Endothelial cell of umbilical vein (primary cell): ENCODE results near the gene DGKB. TPM values are rescaled to one million over a fixed set of nuclear protein-coding genes. Genes with fewer than 3 reads are reported as not detected.

Source experiments
- BruUV-seq: library from RNA; stranded (reverse); fragments of 400-500 nt; replicated peaks from 2 replicates; lab custom pipeline; 2021; lab: Mats Ljungman, UMichigan
- CTCF ChIA-PET: fragments of 300-600, 350-600 bp; sonication (Branson Sonifier 250); formaldehyde crosslinking; loops from one replicate; lab custom pipeline; 2021; ENCODE audit warnings: antibody characterized with exemption, inconsistent platforms; lab: Charles Lee
- POLR2A ChIA-PET: fragments of 300-600, 350-600 bp; sonication (Branson Sonifier 250); formaldehyde crosslinking; loops from one replicate; lab custom pipeline; 2021; ENCODE audit warnings: antibody characterized with exemption, inconsistent platforms; lab: Charles Lee
- DNase-seq: peaks from one replicate; pipeline ENCODE4 v3.0.0-alpha.2; 2011; ENCODE audit warnings: low read depth, low spot score
- FAIRE-seq: peaks from 2 replicates; lab custom pipeline; 2011; peaks lifted over from hg19 to GRCh38; lab: Jason Lieb, UNC
- H2AFZ ChIP-seq: 2 replicates; pipeline ENCODE4 v1.6.0; 2012; ENCODE audit warnings: low read depth, low read length, control low read depth, inconsistent platforms
- H3K27ac ChIP-seq: 2 replicates; pipeline ENCODE4 v1.5.1; 2011; ENCODE audit warnings: low read depth, mild to moderate bottlenecking, control low read depth, low read length, moderate library complexity; ENCODE audit not compliant: insufficient read depth
- H3K27me3 ChIP-seq, 2 experiments: 2 replicates each; pipeline versions ENCODE4 v1.6.0 to v1.6.1; 2011; ENCODE audit warnings: low read length in 2 of 2, mixed read lengths in 1 of 2; ENCODE audit not compliant: control insufficient read depth in 2 of 2, insufficient read depth in 2 of 2
- H3K36me3 ChIP-seq, 2 experiments: 2 replicates in 1 of 2; 3 replicates in 1 of 2; pipeline ENCODE4 v1.5.1; 2011; ENCODE audit warnings: low read length in 2 of 2, mild to moderate bottlenecking in 1 of 2, moderate library complexity in 1 of 2; ENCODE audit not compliant: control insufficient read depth in 2 of 2, insufficient read depth in 2 of 2; ENCODE audit errors: extremely low read depth in 1 of 2
- H3K4me1 ChIP-seq: 3 replicates; pipeline ENCODE4 v1.5.1; 2011; ENCODE audit warnings: mild to moderate bottlenecking, low read length; ENCODE audit not compliant: control insufficient read depth, insufficient read depth; ENCODE audit errors: extremely low read depth
- H3K4me2 ChIP-seq: 2 replicates; pipeline ENCODE4 v1.6.1; 2011; ENCODE audit warnings: low read length, control low read depth, mixed read lengths; ENCODE audit not compliant: insufficient read depth
- H3K4me3 ChIP-seq, 3 experiments: fragments of 200-600 bp in 1 of 3; sonication (generic), shearing (Covaris generic) in 1 of 3; replicated peaks in 1 of 3; 2 replicates each; pipeline ENCODE4 v1.5.1; 2011 to 2016; ENCODE audit warnings: control low read depth in 3 of 3, low read length in 3 of 3, mild to moderate bottlenecking in 2 of 3, inconsistent platforms in 1 of 3, low read depth in 1 of 3, moderate library complexity in 1 of 3; ENCODE audit not compliant: insufficient read depth in 1 of 3
- H3K79me2 ChIP-seq: 2 replicates; pipeline ENCODE4 v1.6.0; 2012; ENCODE audit warnings: low read length, inconsistent platforms; ENCODE audit not compliant: control insufficient read depth, insufficient read depth
- H3K9ac ChIP-seq: replicated peaks from 2 replicates; pipeline ENCODE3; 2011; ENCODE audit warnings: low read length, control low read depth; ENCODE audit not compliant: insufficient read depth; ENCODE audit errors: extremely low read depth
- H3K9me1 ChIP-seq: replicated peaks from 3 replicates; pipeline ENCODE4 v1.6.0; 2011; ENCODE audit warnings: mild to moderate bottlenecking, low read length; ENCODE audit not compliant: control insufficient read depth, insufficient read depth; ENCODE audit errors: extremely low read depth
- H3K9me3 ChIP-seq: replicated peaks from 2 replicates; pipeline ENCODE4 v1.5.1; 2012; ENCODE audit warnings: low read length, inconsistent platforms; ENCODE audit not compliant: control insufficient read depth, insufficient read depth
- H4K20me1 ChIP-seq: replicated peaks from 2 replicates; pipeline ENCODE3; 2011; ENCODE audit warnings: mild to moderate bottlenecking, low read length; ENCODE audit not compliant: control insufficient read depth, insufficient read depth; ENCODE audit errors: extremely low read depth
- EZH2 ChIP-seq: IDR thresholded peaks from 2 replicates; pipeline ENCODE4 v1.6.1; 2012; ENCODE audit warnings: borderline replicate concordance, low read depth, mild to moderate bottlenecking, moderate library complexity, low read length, inconsistent platforms; ENCODE audit not compliant: severe bottlenecking
- FOS ChIP-seq: IDR thresholded peaks from 2 replicates; pipeline ENCODE4 v1.6.1; 2011; ENCODE audit warnings: mild to moderate bottlenecking, low read length, moderate library complexity, borderline replicate concordance; ENCODE audit not compliant: insufficient read depth
- GATA2 ChIP-seq: IDR thresholded peaks from 2 replicates; pipeline ENCODE4 v1.7.0; 2011; ENCODE audit warnings: low read depth, mild to moderate bottlenecking, moderate library complexity, mixed read lengths, low read length; ENCODE audit not compliant: insufficient read length, insufficient read depth
- JUN ChIP-seq: IDR thresholded peaks from 2 replicates; pipeline ENCODE4 v1.6.1; 2011; ENCODE audit warnings: borderline replicate concordance, low read depth; ENCODE audit not compliant: insufficient read length, insufficient read depth
- MYC ChIP-seq: IDR thresholded peaks from one replicate; pipeline ENCODE4 v1.6.1; 2011; ENCODE audit warnings: mild to moderate bottlenecking, low read depth, low read length
- POLR2A ChIP-seq: IDR thresholded peaks from 2 replicates; pipeline ENCODE4 v1.6.1; 2012; ENCODE audit warnings: low read depth, mild to moderate bottlenecking, control low read depth, low read length
- POLR2AphosphoS5 ChIP-seq: IDR thresholded peaks from 2 replicates; pipeline ENCODE4 v1.6.1; 2012; ENCODE audit warnings: low read depth, mild to moderate bottlenecking, control low read depth, low read length, moderate library complexity; ENCODE audit not compliant: insufficient read depth
- dilution Hi-C: fragments of 300-500 bp; cut with MboI; formaldehyde crosslinking; loops from one replicate; pipeline ENCODE4 v1.15.0; 2019; ENCODE audit warnings: low sequenced_read_pairs; ENCODE audit not compliant: extremely low pct_ligation_motif_present
- intact Hi-C: fragments of 100-400 bp; cut with micrococcal nuclease; formaldehyde crosslinking; loops from one replicate; pipeline ENCODE4 v1.10.0; 2022
- polyA plus RNA-seq, 4 experiments: library from polyadenylated mRNA; depleted of rRNA in 3 of 4; stranded (reverse) in 3 of 4; unstranded in 1 of 4; fragments of >200 nt; gene quantifications; 2 replicates each; pipeline versions ENCODE4 v1.2.1 to v1.2.3, GENCODE V29; 2011 to 2012; ENCODE audit warnings: missing spikeins in 1 of 4
- total RNA-seq: library from RNA; stranded (reverse); gene quantifications from 2 replicates; pipeline ENCODE4 v1.2.3, GENCODE V29; 2021
- TF ChIP-seq, protein P1 (sequence below), 2 donors: IDR thresholded peaks; 1 replicate in 1 of 2; 2 replicates in 1 of 2; pipeline ENCODE4 v1.5.1; 2011; ENCODE audit warnings: low read length in 2 of 2, mild to moderate bottlenecking in 2 of 2, moderate library complexity in 2 of 2, control low read depth in 1 of 2, inconsistent platforms in 1 of 2, low read depth in 1 of 2; ENCODE audit not compliant: insufficient read depth in 1 of 2; ENCODE audit errors: extremely low read depth in 1 of 2
- TF ChIP-seq, protein P2 (sequence below): IDR thresholded peaks from 2 replicates; pipeline ENCODE4 v1.6.1; 2011; ENCODE audit not compliant: insufficient read depth, insufficient read length

DGKB gene
- total and polyA plus RNA-seq, 2 donors (not counting 3 experiments of a cell fraction or from before 2014, with no cell fraction given): not detected

DNA sequence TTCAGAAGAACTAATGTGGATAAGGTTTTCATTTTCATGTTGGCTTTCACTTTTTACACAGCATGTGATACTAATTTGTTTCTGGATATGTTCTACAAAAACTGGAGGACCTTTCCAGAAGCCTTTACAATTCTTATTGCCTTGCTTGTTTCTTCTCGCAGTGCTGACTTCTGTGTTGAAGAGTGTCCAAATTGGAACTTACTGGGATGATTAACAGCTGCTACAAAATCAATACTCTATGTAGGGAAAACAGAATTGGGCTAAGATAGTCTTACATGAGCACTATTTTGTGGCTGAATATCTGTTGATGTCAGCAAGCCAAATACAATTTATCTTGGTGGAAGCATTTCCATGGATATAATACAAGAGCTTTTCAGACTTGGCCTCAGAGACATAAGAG lies 351.2 kb downstream of the DGKB start:
- Histone ChIP-seq H3K9ac (no peak overlapping the region), H3K9me3 (no peaks in the 10 kb centered on the region), H3K4me1 (no peaks in the 10 kb centered on the region), H3K27ac (no peak overlapping the region), H3K9me1 (no peaks in the 10 kb centered on the region), H3K4me3 (no peak overlapping the region), H3K79me2 (no peaks in the 10 kb centered on the region), H3K4me2 (no peak overlapping the region), H2AFZ (no peak overlapping the region), H3K27me3 (no peaks in the 10 kb centered on the region), H3K36me3 (no peaks in the 10 kb centered on the region), H4K20me1 (no peaks in the 10 kb centered on the region)
- intact Hi-C loops (no loop called here), dilution Hi-C loops (no loop called here)
- POLR2A ChIA-PET: no interaction called here
- TF ChIP-seq POLR2A (no peak), JUN (no peak), MYC (no peak), GATA2 (no peak), EZH2 (no peak), POLR2AphosphoS5 (no peak), FOS (no peak)
- TF ChIP-seq, protein P1, sequence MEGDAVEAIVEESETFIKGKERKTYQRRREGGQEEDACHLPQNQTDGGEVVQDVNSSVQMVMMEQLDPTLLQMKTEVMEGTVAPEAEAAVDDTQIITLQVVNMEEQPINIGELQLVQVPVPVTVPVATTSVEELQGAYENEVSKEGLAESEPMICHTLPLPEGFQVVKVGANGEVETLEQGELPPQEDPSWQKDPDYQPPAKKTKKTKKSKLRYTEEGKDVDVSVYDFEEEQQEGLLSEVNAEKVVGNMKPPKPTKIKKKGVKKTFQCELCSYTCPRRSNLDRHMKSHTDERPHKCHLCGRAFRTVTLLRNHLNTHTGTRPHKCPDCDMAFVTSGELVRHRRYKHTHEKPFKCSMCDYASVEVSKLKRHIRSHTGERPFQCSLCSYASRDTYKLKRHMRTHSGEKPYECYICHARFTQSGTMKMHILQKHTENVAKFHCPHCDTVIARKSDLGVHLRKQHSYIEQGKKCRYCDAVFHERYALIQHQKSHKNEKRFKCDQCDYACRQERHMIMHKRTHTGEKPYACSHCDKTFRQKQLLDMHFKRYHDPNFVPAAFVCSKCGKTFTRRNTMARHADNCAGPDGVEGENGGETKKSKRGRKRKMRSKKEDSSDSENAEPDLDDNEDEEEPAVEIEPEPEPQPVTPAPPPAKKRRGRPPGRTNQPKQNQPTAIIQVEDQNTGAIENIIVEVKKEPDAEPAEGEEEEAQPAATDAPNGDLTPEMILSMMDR (IDR thresholded peaks at IDR 0.05; ENCODE audit: extremely low read depth in 1 of 2, insufficient read depth in 1 of 2, low read depth in 1 of 2, low read length in 2 of 2): no peak
- TF ChIP-seq, protein P2, sequence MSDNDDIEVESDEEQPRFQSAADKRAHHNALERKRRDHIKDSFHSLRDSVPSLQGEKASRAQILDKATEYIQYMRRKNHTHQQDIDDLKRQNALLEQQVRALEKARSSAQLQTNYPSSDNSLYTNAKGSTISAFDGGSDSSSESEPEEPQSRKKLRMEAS: no peak
- DNase-seq: no peak
- CTCF ChIA-PET: no interaction called here
- no TSS peak for BruUV-seq
- no peak for FAIRE-seq
